ENCODE data around the gene TMEM151B. TPM values are rescaled to one million over a fixed set of nuclear protein-coding genes. Genes with fewer than 3 reads are reported as not detected.

Gene TMEM151B
- total RNA-seq, 3 donors from 2014 or later (not counting 1 experiment from before 2014, with no cell fraction given), result not detected

DNA sequence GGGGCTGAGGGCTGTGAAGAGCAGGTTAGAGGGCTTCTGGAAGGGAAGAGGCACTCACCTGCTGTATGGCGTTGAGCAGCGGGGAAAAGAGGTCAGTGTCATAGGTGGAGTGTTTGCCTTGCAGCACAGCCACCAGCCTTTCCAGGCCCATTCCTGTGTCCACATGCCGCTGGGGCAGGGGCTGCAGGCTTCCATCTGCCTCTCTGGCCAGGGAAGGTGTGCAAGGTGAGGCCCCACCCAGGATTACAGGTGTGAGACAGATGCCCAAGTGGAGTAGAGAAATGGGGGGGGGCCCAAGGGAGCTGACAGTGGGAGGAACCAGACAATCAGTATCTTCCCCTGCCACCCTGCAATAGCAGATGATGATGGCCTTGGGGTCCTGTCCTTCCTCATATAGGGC is 40.0 kb downstream of the TMEM151B start:
- 98% methylated on average over 3 of the region's 3 CpGs for WGBS (ENCODE audit: insufficient coverage)
- Histone ChIP-seq H3K4me1 (ENCODE audit: control insufficient read depth, insufficient read depth, low read length) (peaks cover 11% of the 10 kb centered on the region), H3K36me3 (ENCODE audit: control insufficient read depth, insufficient read depth, low read length) (peaks cover 35% of the 10 kb centered on the region), H3K27ac (ENCODE audit: low read length) (no peak overlapping the region), H3K9me3 (ENCODE audit: control insufficient read depth, insufficient read depth, low read length) (no peaks in the 10 kb centered on the region), H3K4me3 (ENCODE audit: low read length) (no peak overlapping the region), H3K27me3 (ENCODE audit: control insufficient read depth, insufficient read depth, low read length) (no peaks in the 10 kb centered on the region)
- Mint-ChIP-seq H3K4me1 (peaks cover 18 to 31% of the 10 kb centered on the region in 2 donors), H3K27ac (no peak overlapping the region), H3K27me3 (ENCODE audit: low read depth in 2 of 2) (no peaks in the 10 kb centered on the region), H3K36me3 (peaks cover 8% of the 10 kb centered on the region), H3K4me3 (peak overlapping the region; percentile 17), H3K9me3 (no peaks in the 10 kb centered on the region)
- TF ChIP-seq, protein P1, sequence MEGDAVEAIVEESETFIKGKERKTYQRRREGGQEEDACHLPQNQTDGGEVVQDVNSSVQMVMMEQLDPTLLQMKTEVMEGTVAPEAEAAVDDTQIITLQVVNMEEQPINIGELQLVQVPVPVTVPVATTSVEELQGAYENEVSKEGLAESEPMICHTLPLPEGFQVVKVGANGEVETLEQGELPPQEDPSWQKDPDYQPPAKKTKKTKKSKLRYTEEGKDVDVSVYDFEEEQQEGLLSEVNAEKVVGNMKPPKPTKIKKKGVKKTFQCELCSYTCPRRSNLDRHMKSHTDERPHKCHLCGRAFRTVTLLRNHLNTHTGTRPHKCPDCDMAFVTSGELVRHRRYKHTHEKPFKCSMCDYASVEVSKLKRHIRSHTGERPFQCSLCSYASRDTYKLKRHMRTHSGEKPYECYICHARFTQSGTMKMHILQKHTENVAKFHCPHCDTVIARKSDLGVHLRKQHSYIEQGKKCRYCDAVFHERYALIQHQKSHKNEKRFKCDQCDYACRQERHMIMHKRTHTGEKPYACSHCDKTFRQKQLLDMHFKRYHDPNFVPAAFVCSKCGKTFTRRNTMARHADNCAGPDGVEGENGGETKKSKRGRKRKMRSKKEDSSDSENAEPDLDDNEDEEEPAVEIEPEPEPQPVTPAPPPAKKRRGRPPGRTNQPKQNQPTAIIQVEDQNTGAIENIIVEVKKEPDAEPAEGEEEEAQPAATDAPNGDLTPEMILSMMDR (IDR thresholded peaks at IDR 0.05), result no peak
- intact Hi-C loops (cut with micrococcal nuclease), result no loop called here
- no peak for DNase-seq
- no peak for ATAC-seq

DNA sequence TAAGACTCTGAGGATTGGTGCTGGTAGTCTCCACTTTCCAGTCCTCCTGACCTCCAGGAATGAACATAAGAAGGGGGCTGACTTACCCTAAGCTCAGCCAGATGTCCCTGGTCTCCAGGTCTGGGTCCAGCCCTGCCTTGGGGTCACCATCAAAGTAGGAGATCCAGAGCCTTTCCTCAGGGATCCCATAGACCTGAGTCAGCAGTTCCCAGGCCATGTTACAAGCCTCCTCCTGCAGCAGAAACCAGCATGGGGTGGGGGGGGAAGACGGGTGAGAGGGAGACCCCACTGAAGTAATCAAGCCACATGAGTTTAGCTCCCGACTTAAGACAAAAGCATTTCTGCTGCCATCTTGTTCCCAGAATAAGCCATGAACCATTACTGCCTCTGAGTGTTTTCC is 41.1 kb downstream of the TMEM151B start:
- WGBS (ENCODE audit: insufficient coverage), result 69% methylated on average over 2 of the region's 2 CpGs

DNA sequence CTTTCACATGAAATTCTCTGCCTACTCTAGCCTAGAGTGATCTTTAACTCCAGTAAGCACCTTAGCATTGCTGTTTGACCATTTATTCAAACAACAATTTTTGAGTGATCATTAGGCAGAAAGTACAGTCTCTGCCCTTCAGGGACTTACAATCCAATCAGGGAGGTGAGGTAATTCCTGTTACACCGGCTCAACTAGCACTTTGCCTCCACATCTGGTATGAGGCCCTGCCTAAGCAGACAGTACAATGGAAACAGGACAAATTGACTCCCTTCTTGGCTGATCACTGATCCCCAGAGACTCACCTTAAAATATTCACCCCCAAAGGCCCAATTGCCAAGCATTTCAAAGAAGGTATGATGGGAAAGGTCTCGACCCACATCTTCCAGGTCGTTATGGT is 41.5 kb downstream of the TMEM151B start:
- H3K36me3 ChIP-seq (ENCODE audit: control insufficient read depth, insufficient read depth, low read length), result peaks cover 29% of the 10 kb centered on the region

More for the DNA sequence above, 41.1 kb downstream of the TMEM151B start:
- H3K27ac ChIP-seq (ENCODE audit: low read length), result no peak overlapping the region
- H3K27me3 Mint-ChIP-seq (ENCODE audit: low read depth in 2 of 2), result peaks cover 0 to 4% of the 10 kb centered on the region in 2 donors
- no peak for ATAC-seq
- no peak for DNase-seq
- H3K36me3 Mint-ChIP-seq, result peaks cover 8% of the 10 kb centered on the region
- TF ChIP-seq, protein P1 (IDR thresholded peaks at IDR 0.05), result no peak
- no peak overlapping the region for H3K4me3 ChIP-seq (ENCODE audit: low read length)
- peaks cover 18 to 31% of the 10 kb centered on the region in 2 donors for H3K4me1 Mint-ChIP-seq
- H3K27me3 ChIP-seq (ENCODE audit: control insufficient read depth, insufficient read depth, low read length), result no peaks in the 10 kb centered on the region
- intact Hi-C loops (cut with micrococcal nuclease), result no loop called here
- no peaks in the 10 kb centered on the region for H3K9me3 Mint-ChIP-seq
- peaks cover 11% of the 10 kb centered on the region for H3K4me1 ChIP-seq (ENCODE audit: control insufficient read depth, insufficient read depth, low read length)
- no peaks in the 10 kb centered on the region for H3K9me3 ChIP-seq (ENCODE audit: control insufficient read depth, insufficient read depth, low read length)
- H3K4me3 Mint-ChIP-seq, result no peak overlapping the region
- H3K27ac Mint-ChIP-seq, result no peak overlapping the region
- peaks cover 31% of the 10 kb centered on the region for H3K36me3 ChIP-seq (ENCODE audit: control insufficient read depth, insufficient read depth, low read length)

More for the DNA sequence above, 41.5 kb downstream of the TMEM151B start:
- Histone ChIP-seq H3K27me3 (ENCODE audit: control insufficient read depth, insufficient read depth, low read length) (no peaks in the 10 kb centered on the region), H3K9me3 (ENCODE audit: control insufficient read depth, insufficient read depth, low read length) (no peaks in the 10 kb centered on the region), H3K4me1 (ENCODE audit: control insufficient read depth, insufficient read depth, low read length) (peaks cover 11% of the 10 kb centered on the region), H3K4me3 (ENCODE audit: low read length) (no peak overlapping the region), H3K27ac (ENCODE audit: low read length) (no peak overlapping the region)
- Mint-ChIP-seq H3K36me3 (peaks cover 8% of the 10 kb centered on the region), H3K27me3 (ENCODE audit: low read depth in 2 of 2) (peaks cover 0 to 6% of the 10 kb centered on the region in 2 donors), H3K9me3 (no peaks in the 10 kb centered on the region), H3K4me1 (peaks cover 18 to 31% of the 10 kb centered on the region in 2 donors), H3K27ac (peak overlapping the region in 1 of 2 donors; percentile 98), H3K4me3 (peak overlapping the region; percentile 98)
- DNase-seq, result no peak
- 92% methylated on average over 3 of the region's 3 CpGs for WGBS (ENCODE audit: insufficient coverage)
- intact Hi-C loops (cut with micrococcal nuclease), result no loop called here
- TF ChIP-seq, protein P1 (IDR thresholded peaks at IDR 0.05), result no peak
- ATAC-seq, result no peak

Measured in natural killer cell (primary cell).